ENCODE measurements around the gene DNAJC6. TPM values are rescaled to one million over a fixed set of nuclear protein-coding genes. Genes with fewer than 3 reads are reported as not detected.

Gene DNAJC6
- total RNA-seq, result 0.39 and 0.44 TPM in 2 replicates

DNA sequence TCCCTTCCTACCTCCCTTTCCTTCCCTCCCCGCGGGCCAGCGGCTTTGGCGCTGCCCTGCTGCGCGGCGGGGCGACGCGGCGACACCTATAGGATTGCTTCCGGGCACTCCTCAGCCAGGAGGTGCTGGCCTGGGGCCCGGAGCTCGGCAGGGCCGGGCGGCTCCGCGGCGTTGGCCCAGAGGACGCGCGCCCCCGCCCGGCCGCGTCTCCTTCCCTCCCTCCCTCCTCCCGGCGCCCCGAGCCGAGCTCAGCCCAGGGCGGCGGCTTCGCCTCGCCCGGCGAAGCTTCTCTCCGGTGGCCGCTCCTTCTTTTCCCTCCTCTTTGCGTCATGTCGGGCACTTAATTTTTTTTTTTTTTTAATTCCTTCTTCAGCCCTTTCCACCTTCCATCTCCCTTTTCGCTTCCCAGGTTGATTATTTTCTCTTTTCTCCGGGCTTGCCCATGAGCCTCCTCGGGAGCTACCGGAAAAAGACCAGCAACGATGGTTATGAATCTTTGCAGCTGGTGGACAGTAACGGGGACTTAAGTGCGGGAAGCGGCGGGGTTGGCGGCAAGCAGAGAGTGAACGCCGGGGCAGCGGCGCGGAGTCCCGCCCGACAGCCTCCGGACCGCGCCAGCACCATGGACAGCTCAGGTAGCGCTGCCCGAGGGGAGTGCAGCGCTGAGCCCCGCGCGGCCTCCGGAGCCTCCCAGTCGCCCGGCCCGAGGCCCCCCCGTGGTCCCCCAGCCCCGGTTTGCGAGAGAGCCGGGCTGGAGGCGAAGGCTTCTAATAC lies at the start of gene DNAJC6:
TSS of gene DNAJC6 (plus strand) at position 240 of the 774 bp plus-strand sequence. CDS start at position 443, 203 bp downstream.

DNA sequence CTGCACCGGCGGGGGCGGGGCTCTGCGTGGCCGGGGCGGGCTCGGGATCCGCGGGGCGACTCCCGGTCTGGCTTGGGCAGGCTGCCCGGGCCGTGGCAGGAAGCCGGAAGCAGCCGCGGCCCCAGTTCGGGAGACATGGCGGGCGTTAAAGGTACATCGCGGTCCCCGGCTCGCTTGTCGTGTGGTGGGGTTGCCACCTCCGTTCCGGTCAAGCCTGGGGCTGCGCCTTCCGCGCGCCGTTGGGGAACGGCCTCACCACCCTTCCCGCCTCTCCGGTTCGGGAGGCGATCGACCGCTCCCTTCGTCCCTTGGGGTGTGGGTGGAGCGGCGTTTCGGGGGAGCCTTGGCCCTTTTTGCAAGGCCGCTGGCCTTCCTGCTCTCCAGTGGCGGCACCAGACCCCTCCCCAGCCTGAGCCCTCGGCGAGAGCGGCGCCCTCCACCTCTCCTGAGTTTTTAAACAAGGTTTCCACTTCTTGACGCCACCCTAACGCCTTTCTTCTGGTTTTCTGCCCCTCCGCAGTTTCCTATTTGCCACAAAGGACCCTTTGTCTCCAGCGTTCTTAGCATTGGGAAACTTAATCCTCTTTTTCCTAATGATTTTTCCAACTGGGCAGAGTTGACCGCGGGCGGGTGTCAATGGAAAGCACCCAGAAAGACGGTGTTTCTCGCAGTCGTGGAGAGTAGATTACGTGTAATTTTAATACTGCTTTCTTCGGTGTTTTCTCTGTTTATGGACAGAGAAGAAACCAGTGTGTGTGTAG lies 111.4 kb downstream of the DNAJC6 start, which contains the start of the genes LEPR and LEPROT:
TSS of gene LEPR (plus strand) at position 79 of the 761 bp plus-strand sequence. CDS start 144,898 bp downstream, outside the sequence.
TSS of gene LEPROT (plus strand) at position 79 of the 761 bp plus-strand sequence. CDS start at position 136, 57 bp downstream.

Other genes starting within 250 kb of the DNAJC6 start
- gene AK4, start 161.3 kb upstream of the DNAJC6 start, total RNA-seq, result 57.0 and 63.2 TPM in 2 replicates
- 21.4 and 24.9 TPM in 2 replicates for gene LEPR, start 111.1 kb downstream of the DNAJC6 start, total RNA-seq
- 74.0 and 74.2 TPM in 2 replicates for gene LEPROT, start 111.1 kb downstream of the DNAJC6 start, total RNA-seq